ENCODE results near the gene MIA2.

The MIA2 gene

DNA sequence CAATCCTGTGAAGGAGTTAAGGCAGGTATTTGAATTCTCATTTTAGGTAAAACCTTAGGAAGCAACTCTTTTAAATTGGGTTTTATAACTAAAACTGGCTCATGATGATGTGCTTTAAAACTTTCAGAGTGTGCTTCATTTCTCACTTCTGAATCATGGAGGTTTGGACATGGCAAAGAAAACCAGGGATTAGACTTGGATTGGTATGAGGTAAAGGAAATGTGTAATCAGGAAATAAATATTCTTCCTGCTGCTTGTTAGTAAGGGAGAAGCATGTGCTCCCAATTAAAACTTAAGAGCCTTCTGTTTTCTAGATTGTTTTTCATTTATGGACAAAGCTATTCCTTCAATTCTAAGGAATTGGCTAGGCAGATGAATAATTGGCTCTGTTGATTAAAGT, 141.1 kb downstream of the MIA2 start:
- DNase-seq (ENCODE audit: low read depth), result peak; percentile 45
- no peak for TF ChIP-seq CTCF (conservative IDR thresholded peaks at IDR 0.05; ENCODE audit: low read depth, low read length)
- H3K4me3 ChIP-seq (ENCODE audit: low read length), result no peak overlapping the region

DNA sequence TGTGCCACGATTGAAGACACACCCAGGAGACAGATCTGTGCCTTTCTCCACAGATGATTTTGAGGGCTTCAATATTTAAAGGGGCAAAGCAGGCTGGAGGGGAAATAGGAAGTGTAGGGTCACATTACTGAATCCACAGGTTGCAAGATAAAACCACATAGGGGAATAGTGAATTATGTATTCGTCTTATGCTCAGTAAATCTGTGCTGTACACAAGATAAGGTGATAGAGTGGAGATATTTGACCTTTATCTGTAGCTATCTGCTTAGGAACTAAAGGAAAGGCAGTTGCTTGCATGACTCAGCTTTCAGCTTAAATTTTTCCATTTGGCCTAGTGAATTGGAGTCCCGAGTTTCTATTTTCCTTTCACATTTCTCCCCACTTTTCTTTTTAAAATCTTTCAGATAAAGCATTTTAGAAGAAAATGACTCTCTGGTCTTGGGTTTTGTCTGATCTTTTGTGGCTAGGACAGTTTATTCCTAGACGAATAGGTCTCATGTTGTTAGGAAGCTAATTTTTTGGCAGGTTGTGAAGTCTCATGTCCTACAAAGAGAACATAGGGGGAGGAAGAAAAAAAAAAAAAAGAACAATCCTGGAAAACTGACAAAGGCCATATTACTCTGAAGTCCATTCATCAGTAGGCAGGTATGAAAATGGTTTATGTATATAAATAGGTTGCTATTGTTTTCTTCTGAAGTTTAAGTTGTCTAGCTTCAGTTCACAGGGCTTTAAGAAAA, 143.1 kb downstream of the MIA2 start:
- no peak for DNase-seq (ENCODE audit: low read depth)
- TF ChIP-seq CTCF (conservative IDR thresholded peaks at IDR 0.05; ENCODE audit: low read depth, low read length), result no peak
- H3K4me3 ChIP-seq (ENCODE audit: low read length), result no peak overlapping the region

DNA sequence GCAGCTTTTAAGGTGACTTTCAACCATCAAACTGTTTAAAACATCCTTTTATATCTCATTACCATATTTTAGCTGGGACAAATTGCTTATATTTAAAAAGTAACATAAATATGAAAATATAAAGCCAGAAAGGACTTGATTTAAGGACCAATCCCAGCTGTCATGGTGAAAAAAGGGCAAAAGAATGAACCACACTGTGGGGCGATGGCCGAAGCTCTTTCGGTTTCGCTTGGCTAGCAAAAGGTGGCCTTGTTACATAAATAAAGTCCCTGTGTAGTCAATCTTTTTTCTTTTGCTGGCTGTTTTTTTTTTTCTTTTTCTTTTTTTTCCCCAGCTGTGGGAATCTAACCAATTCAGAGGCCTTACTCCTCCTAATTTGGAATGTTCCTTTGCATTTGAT, 147.7 kb downstream of the MIA2 start:
- DNase-seq (ENCODE audit: low read depth), result no peak
- H3K4me3 ChIP-seq (ENCODE audit: low read length), result no peak overlapping the region
- no peak for TF ChIP-seq CTCF (conservative IDR thresholded peaks at IDR 0.05; ENCODE audit: low read depth, low read length)

GRCh38 chr14:39382463-39382862, 148.7 kb downstream of the MIA2 start:
- no peak overlapping the region for H3K4me3 ChIP-seq (ENCODE audit: low read length)
- no peak for TF ChIP-seq CTCF (conservative IDR thresholded peaks at IDR 0.05; ENCODE audit: low read depth, low read length)
- no peak for DNase-seq (ENCODE audit: low read depth)

GRCh38 chr14:39383026-39383660, 149.4 kb downstream of the MIA2 start:
- no peak overlapping the region for H3K4me3 ChIP-seq (ENCODE audit: low read length)
- TF ChIP-seq CTCF (conservative IDR thresholded peaks at IDR 0.05; ENCODE audit: low read depth, low read length), result no peak
- DNase-seq (ENCODE audit: low read depth), result no peak

DNA sequence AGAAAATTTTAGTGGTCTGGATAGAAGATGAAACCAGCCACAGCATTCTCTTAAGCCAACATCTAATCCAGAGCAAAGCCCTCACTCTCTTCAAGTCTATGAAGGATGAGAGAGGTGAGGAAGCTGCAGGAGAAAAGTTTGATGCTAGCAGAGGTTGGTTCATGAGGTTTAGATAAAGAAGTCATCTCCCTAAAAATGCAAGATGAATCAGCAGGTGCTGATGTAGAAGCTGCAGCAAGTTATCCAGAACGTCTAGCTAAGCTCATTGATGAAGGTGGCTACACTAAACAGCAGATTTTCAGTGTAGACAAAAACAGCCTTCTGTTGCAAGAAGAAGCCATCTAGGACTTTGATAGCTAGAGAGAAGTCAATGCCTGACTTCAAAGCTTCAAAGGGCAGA, 150.0 kb downstream of the MIA2 start:
- TF ChIP-seq CTCF (conservative IDR thresholded peaks at IDR 0.05; ENCODE audit: low read depth, low read length), result no peak

DNA sequence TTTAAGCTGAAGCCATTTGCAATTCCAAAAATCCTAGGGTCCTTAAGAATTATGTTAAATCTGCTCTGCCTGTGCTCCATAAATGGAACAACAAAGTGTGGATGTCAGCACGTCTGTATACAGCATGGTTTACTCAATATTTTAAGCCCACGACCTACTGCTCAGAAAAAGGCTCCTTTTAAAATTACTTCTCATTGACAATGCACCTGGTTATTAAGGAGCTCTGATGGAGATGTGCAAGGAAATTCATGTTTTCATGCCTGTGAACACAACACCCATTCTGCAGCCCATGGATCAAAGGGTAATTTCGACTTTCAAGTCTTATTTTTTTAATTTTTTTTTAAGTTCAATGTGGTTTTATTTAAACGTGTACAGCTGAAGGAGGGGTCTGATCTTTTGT, 150.5 kb downstream of the MIA2 start:
- no peak for DNase-seq (ENCODE audit: low read depth)
- no peak for TF ChIP-seq CTCF (conservative IDR thresholded peaks at IDR 0.05; ENCODE audit: low read depth, low read length)
- H3K4me3 ChIP-seq (ENCODE audit: low read length), result no peak overlapping the region

More for the DNA sequence above, 150.0 kb downstream of the MIA2 start:
- no peak for DNase-seq (ENCODE audit: low read depth)
- H3K4me3 ChIP-seq (ENCODE audit: low read length), result no peak overlapping the region

All from retinal pigment epithelial cell (primary cell).